Stomach (tissue), 4 donors: Measurements from ENCODE around the gene PCNT.

Experiments used
- POLR2A ChIP-seq, 4 donors: fragments of 450-650 bp; IDR thresholded peaks; one replicate each; pipeline ENCODE4 v1.6.1; 2016; ENCODE audit warnings: antibody characterized with exemption in 4 of 4, control low read depth in 2 of 4, mild to moderate bottlenecking in 1 of 4, moderate library complexity in 1 of 4
- TF ChIP-seq, protein P1 (sequence below), 7 experiments: fragments of 450-650 bp in 4 of 7; fragments of 200-600 bp in 3 of 7; sonication (generic) in 3 of 7; IDR thresholded peaks; one replicate each; pipeline ENCODE4 v1.5.1; 2016 to 2019; ENCODE audit warnings: antibody characterized with exemption in 7 of 7, control low read depth in 2 of 7, mild to moderate bottlenecking in 1 of 7

DNA sequence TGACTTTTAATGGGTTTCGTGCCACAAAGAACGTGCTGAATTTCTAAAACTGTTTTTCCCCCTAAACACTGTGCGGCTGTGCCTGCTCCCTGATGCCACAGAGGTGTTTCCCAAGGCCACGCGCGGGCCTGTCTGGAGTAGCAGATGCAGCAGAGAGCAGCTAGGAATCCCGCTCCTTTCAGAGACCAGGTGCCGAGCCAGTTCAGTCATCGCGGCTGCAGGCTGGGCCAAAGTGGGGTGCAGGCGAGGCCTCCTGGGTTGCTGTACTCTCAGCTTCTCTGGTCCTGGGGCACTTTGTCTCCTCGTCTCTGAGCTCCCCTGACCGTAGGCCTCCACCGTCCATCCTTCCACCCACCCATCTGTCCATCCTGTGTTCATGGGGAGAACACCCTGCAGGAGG, 117.4 kb downstream of the PCNT start:
- TF ChIP-seq, protein P1, sequence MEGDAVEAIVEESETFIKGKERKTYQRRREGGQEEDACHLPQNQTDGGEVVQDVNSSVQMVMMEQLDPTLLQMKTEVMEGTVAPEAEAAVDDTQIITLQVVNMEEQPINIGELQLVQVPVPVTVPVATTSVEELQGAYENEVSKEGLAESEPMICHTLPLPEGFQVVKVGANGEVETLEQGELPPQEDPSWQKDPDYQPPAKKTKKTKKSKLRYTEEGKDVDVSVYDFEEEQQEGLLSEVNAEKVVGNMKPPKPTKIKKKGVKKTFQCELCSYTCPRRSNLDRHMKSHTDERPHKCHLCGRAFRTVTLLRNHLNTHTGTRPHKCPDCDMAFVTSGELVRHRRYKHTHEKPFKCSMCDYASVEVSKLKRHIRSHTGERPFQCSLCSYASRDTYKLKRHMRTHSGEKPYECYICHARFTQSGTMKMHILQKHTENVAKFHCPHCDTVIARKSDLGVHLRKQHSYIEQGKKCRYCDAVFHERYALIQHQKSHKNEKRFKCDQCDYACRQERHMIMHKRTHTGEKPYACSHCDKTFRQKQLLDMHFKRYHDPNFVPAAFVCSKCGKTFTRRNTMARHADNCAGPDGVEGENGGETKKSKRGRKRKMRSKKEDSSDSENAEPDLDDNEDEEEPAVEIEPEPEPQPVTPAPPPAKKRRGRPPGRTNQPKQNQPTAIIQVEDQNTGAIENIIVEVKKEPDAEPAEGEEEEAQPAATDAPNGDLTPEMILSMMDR (IDR thresholded peaks at IDR 0.05): no peak
- no peak for TF ChIP-seq POLR2A (IDR thresholded peaks at IDR 0.05)
